ENCODE data around the gene SRRM5.

- TF ChIP-seq FOSL1 (IDR thresholded peaks at IDR 0.05; ENCODE audit: low read depth) (no peak), CTCF (IDR thresholded peaks at IDR 0.05 in 2 of 3, conservative IDR thresholded peaks at IDR 0.05 in 1 of 3; ENCODE audit: borderline replicate concordance in 1 of 3, insufficient read depth in 1 of 3, low read depth in 2 of 3, low read length in 2 of 3) (no peak), EZH2 (IDR thresholded peaks at IDR 0.05) (no peak), MAX (IDR thresholded peaks at IDR 0.05) (no peak), POLR2A (IDR thresholded peaks at IDR 0.05; ENCODE audit: borderline replicate concordance, extremely low read depth, insufficient read depth, insufficient read length) (no peak), SIN3A (IDR thresholded peaks at IDR 0.05; ENCODE audit: low read depth) (no peak), JUND (IDR thresholded peaks at IDR 0.05) (no peak), ELF1 (IDR thresholded peaks at IDR 0.05; ENCODE audit: borderline replicate concordance, low read depth) (no peak), CBX3 (IDR thresholded peaks at IDR 0.05; ENCODE audit: low read depth) (no peak), ZBTB33 (IDR thresholded peaks at IDR 0.05; ENCODE audit: extremely low read depth, insufficient replicate concordance, low read length) (no peak), REST (IDR thresholded peaks at IDR 0.05; ENCODE audit: low read depth) (no peak)
These were observed 8.4 kb downstream of the SRRM5 start for GRCh38 chr19:43620061-43621001.

Measured in HCT116 (cell line).